Measurements from ENCODE around the gene NTNG2. TPM values are rescaled to one million over a fixed set of nuclear protein-coding genes. Genes with fewer than 3 reads are reported as not detected.

NTNG2 gene
- total RNA-seq, 3 donors from 2014 or later, result 0.41 to 0.73 (median 0.43) TPM

GRCh38 chr9:132124800-132125199, 37.1 kb upstream of the NTNG2 start:
- Histone ChIP-seq H3K4me1 (ENCODE audit: low read depth) (no peaks in the 10 kb centered on the region), H3K9me3 (no peaks in the 10 kb centered on the region), H3K4me3 (no peak overlapping the region), H3K36me3 (ENCODE audit: low read depth) (no peaks in the 10 kb centered on the region)
- ATAC-seq, result no peak
- intact Hi-C loops (cut with DNase I, micrococcal nuclease), result no loop called here
- TF ChIP-seq CTCF (IDR thresholded peaks at IDR 0.05), result no peak
- no peak for DNase-seq

GRCh38 chr9:132125361-132125760, 36.5 kb upstream of the NTNG2 start:
- intact Hi-C loops (cut with DNase I, micrococcal nuclease), result no loop called here
- TF ChIP-seq CTCF (IDR thresholded peaks at IDR 0.05), result no peak
- ATAC-seq, result no peak
- no peaks in the 10 kb centered on the region for H3K4me1 ChIP-seq (ENCODE audit: low read depth)
- H3K9me3 ChIP-seq, result no peaks in the 10 kb centered on the region
- H3K36me3 ChIP-seq (ENCODE audit: low read depth), result no peaks in the 10 kb centered on the region
- no peak for DNase-seq
- H3K4me3 ChIP-seq, result no peak overlapping the region

- TF ChIP-seq CTCF (IDR thresholded peaks at IDR 0.05), result no peak
- Histone ChIP-seq H3K9me3 (no peaks in the 10 kb centered on the region), H3K4me3 (no peak overlapping the region), H3K36me3 (ENCODE audit: low read depth) (no peaks in the 10 kb centered on the region), H3K4me1 (ENCODE audit: low read depth) (no peaks in the 10 kb centered on the region)
- no peak for ATAC-seq
- intact Hi-C loops (cut with DNase I, micrococcal nuclease), result no loop called here
- DNase-seq, result no peak
Measured at GRCh38 chr9:132125944-132126679, 35.7 kb upstream of the NTNG2 start.

DNA sequence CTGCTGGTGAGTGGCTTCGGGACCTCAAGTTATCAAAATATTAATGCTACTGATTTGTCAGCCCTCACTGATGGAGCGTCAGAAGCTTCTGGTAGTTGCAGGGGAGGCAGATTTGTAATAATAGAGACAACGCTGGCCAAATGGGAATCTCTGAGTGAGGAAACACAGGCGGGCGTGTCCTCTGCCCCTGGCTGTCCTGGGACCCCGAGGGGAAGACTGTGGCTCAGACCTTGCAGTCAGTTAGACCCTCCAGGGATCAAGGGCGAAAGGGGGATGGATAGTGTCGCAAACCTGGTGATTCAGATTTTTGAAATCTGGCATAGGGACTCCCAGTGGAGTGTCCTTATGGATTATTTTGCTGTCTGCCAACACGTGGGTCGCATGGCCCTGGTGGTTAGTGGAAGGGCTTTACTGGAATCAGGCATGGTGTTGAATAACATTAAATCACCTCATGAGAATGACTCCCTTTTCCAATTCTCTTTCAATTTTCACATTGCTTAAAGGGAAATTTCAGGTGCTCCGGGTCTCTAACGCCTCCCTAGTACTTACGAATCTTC, 35.1 kb upstream of the NTNG2 start:
- H3K9me3 ChIP-seq, result no peaks in the 10 kb centered on the region
- TF ChIP-seq CTCF (IDR thresholded peaks at IDR 0.05), result no peak
- H3K4me3 ChIP-seq, result no peak overlapping the region
- DNase-seq (no peak), ATAC-seq (no peak)
- H3K36me3 ChIP-seq (ENCODE audit: low read depth), result no peaks in the 10 kb centered on the region
- intact Hi-C loops (cut with DNase I, micrococcal nuclease), result no loop called here
- H3K4me1 ChIP-seq (ENCODE audit: low read depth), result no peaks in the 10 kb centered on the region

DNA sequence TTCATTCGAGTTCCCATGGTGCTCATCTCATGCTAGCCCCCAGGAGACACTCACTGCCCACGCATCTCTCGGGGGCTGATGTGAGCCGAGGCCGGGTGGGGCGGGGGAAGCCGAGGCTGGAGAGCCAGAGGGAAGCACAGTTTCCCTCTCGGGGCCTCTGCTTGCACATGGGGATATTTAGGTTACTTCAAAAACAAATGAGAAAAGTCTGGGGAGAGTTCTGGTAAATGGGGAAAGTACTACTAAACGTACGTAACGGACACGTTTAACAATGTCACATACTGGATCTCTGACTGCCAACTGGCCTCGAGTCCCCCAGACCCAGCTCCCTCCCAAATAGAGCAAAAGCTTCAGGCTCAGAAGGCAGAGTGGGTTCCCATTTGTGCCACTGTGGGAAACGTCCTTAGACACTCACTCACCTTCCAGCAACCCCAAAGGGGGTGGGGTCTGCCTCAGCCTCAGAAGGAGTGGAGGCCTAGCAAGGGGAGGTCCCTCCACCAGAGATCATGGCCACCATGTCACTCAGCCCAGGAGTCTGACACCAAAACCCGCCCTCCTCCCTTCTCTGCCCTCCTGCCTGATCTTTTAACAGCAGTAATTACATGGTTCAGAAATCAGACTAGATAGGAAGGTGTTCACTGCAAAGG, 33.8 kb upstream of the NTNG2 start:
- intact Hi-C loops (cut with DNase I, micrococcal nuclease), result no loop called here
- no peaks in the 10 kb centered on the region for H3K36me3 ChIP-seq (ENCODE audit: low read depth)
- H3K4me1 ChIP-seq (ENCODE audit: low read depth), result no peaks in the 10 kb centered on the region
- TF ChIP-seq CTCF (IDR thresholded peaks at IDR 0.05), result no peak
- DNase-seq (no peak), ATAC-seq (no peak)
- H3K4me3 ChIP-seq, result no peak overlapping the region
- H3K9me3 ChIP-seq, result no peaks in the 10 kb centered on the region
